Osteoblast (primary cell): Measurements from ENCODE around the gene SNRNP25. TPM values are rescaled to one million over a fixed set of nuclear protein-coding genes. Genes with fewer than 3 reads are reported as not detected.

Experiments
- DNase-seq: peaks from one replicate; pipeline ENCODE4 v3.0.0; 2011; ENCODE audit warnings: low spot score, mixed read lengths; ENCODE audit not compliant: insufficient read length; ENCODE audit errors: missing footprints
- H2AFZ ChIP-seq: 2 replicates; pipeline ENCODE4 v1.6.0; 2011; ENCODE audit warnings: mild to moderate bottlenecking, low read length
- H3K27ac ChIP-seq: 2 replicates; pipeline ENCODE4 v1.5.1; 2011; ENCODE audit warnings: mild to moderate bottlenecking, low read depth, low read length, moderate library complexity
- H3K27me3 ChIP-seq: 2 replicates; pipeline ENCODE4 v1.6.0; 2012; ENCODE audit warnings: mild to moderate bottlenecking, control low read depth, inconsistent platforms, low read length, moderate library complexity; ENCODE audit not compliant: insufficient read depth
- H3K36me3 ChIP-seq: 2 replicates; pipeline ENCODE4 v1.5.1; 2011; ENCODE audit warnings: mild to moderate bottlenecking, low read length, control low read depth, moderate library complexity; ENCODE audit not compliant: insufficient read depth
- H3K4me1 ChIP-seq: 2 replicates; pipeline ENCODE4 v1.5.1; 2011; ENCODE audit warnings: mild to moderate bottlenecking, low read length, control low read depth, moderate library complexity; ENCODE audit not compliant: insufficient read depth
- H3K4me2 ChIP-seq: 2 replicates; pipeline ENCODE4 v1.6.0; 2011; ENCODE audit warnings: mild to moderate bottlenecking, low read length; ENCODE audit not compliant: insufficient read depth
- H3K4me3 ChIP-seq: fragments of 200-600 bp; sonication (generic); 3 replicates; pipeline ENCODE4 v1.5.1; 2012; ENCODE audit warnings: mild to moderate bottlenecking, low read length, inconsistent platforms; ENCODE audit not compliant: insufficient read depth
- H3K79me2 ChIP-seq: 2 replicates; pipeline ENCODE4 v1.6.0; 2012; ENCODE audit warnings: mild to moderate bottlenecking, low read length, control low read depth, inconsistent platforms; ENCODE audit not compliant: insufficient read depth
- H3K9me3 ChIP-seq: 2 replicates; pipeline ENCODE4 v1.5.1; 2011; ENCODE audit warnings: low read depth, low read length, control low read depth
- H4K20me1 ChIP-seq: 2 replicates; pipeline ENCODE4 v1.6.0; 2012; ENCODE audit warnings: mild to moderate bottlenecking, low read length, control low read depth; ENCODE audit not compliant: insufficient read depth
- CTCF ChIP-seq: IDR thresholded peaks from 2 replicates; pipeline ENCODE4 v1.5.1; 2011; ENCODE audit warnings: mild to moderate bottlenecking, low read depth, low read length, moderate library complexity; ENCODE audit errors: extremely low read depth
- total RNA-seq: library from RNA; depleted of rRNA; stranded (reverse); fragments of >200 nt; gene quantifications from 2 replicates; pipeline ENCODE4 v1.2.3, GENCODE V29; 2012

SNRNP25 gene
- total RNA-seq, 1 donor: 14.5 TPM

- H3K27me3 ChIP-seq: no peaks in the 10 kb centered on the region
- no peak overlapping the region for H3K4me3 ChIP-seq
- H3K4me1 ChIP-seq: peaks cover 41% of the 10 kb centered on the region
- no peak overlapping the region for H3K27ac ChIP-seq
- peaks cover 40% of the 10 kb centered on the region for H3K79me2 ChIP-seq
- DNase-seq: no peak
- no peaks in the 10 kb centered on the region for H3K9me3 ChIP-seq
- H3K36me3 ChIP-seq: peaks cover 7% of the 10 kb centered on the region
- peaks cover 25% of the 10 kb centered on the region for H4K20me1 ChIP-seq
- H3K4me2 ChIP-seq: no peak overlapping the region
- no peak overlapping the region for H2AFZ ChIP-seq
- TF ChIP-seq CTCF: no peak
Observed at GRCh38 chr16:74747-75334, 21.2 kb downstream of the SNRNP25 start.

- H3K79me2 ChIP-seq: peaks cover 38% of the 10 kb centered on the region
- H3K4me3 ChIP-seq: peak overlapping the region; percentile 71
- peak overlapping the region; percentile 88 for H3K4me2 ChIP-seq
- peak; percentile 33 for TF ChIP-seq CTCF
- H3K4me1 ChIP-seq: peaks cover 39% of the 10 kb centered on the region
- H2AFZ ChIP-seq: no peak overlapping the region
- H3K27me3 ChIP-seq: no peaks in the 10 kb centered on the region
- H3K27ac ChIP-seq: peak overlapping the region; percentile 91
- peaks cover 19% of the 10 kb centered on the region for H4K20me1 ChIP-seq
- no peaks in the 10 kb centered on the region for H3K9me3 ChIP-seq
- peaks cover 16% of the 10 kb centered on the region for H3K36me3 ChIP-seq
- peak; percentile 97 for DNase-seq
Observed at GRCh38 chr16:75580-76501, 22.2 kb downstream of the SNRNP25 start.

GRCh38 chr16:76535-77272, 23.1 kb downstream of the SNRNP25 start:
- no peak for TF ChIP-seq CTCF
- Histone ChIP-seq H3K27ac (peak overlapping the region; percentile 91), H2AFZ (no peak overlapping the region), H3K4me3 (peak overlapping the region; percentile 71), H4K20me1 (peaks cover 13% of the 10 kb centered on the region), H3K9me3 (no peaks in the 10 kb centered on the region), H3K4me1 (peaks cover 34% of the 10 kb centered on the region), H3K4me2 (peak overlapping the region; percentile 88), H3K36me3 (peaks cover 17% of the 10 kb centered on the region), H3K27me3 (no peaks in the 10 kb centered on the region), H3K79me2 (peaks cover 37% of the 10 kb centered on the region)
- peak; percentile 99 for DNase-seq
